Femur (tissue), 1 donor: ENCODE data around the gene C1RL.
"Not testable (repeated sequence)": the region's sequence is repeated elsewhere in the genome, so short reads cannot be mapped to it uniquely, and the experiment has no call there.

Experiments
- DNase-seq: peaks from one replicate; pipeline ENCODE4 v3.0.0-alpha.2; 2017

C1RL gene

GRCh38 chr12:7114008-7114407, 5.0 kb upstream of the C1RL start:
- peak; percentile 15 for DNase-seq

DNA sequence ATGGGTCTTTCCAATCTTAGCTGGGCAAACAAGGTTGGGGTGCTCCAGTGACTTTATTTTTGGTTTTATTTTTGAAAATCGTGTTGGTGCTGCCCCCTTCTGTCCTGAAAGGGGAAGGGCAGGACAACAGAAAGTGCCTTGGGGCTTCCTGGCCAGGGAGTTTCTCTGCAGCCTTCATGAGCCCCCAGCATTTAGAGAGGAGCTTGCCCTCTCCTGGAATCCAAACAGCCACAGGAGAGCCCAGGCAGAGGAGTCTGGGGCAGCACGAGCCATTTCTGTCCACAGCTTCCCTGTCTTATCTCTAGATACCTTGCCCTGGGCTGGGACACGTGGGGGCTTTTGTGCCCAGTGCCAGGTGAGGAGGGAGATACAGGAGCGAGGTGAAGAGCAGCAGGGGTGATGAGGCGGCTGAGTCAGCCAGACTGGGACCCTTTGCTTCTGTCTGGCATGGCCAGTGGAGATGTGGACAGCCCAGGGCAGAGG, 4.4 kb upstream of the C1RL start:
- peak; percentile 33 for DNase-seq

DNA sequence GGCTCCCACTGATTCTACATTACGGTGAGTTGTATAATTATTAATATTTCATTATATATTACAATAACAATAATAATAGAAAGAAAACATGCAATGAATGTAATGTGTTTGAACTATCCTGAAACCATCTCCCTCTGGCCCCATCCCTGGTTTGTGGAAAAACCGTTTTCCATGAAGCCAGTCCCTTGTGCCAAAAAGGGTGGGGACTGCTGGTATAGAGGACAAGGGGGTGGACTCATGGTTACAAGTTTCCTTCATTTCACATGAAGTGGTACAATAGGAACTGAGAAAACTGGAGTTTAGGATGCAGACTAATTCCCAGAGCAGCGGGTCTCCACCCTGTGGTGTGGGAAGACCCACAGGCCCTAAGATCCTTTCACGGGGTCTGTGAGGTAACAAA, 3.0 kb upstream of the C1RL start:
- DNase-seq = peak; percentile 73

DNA sequence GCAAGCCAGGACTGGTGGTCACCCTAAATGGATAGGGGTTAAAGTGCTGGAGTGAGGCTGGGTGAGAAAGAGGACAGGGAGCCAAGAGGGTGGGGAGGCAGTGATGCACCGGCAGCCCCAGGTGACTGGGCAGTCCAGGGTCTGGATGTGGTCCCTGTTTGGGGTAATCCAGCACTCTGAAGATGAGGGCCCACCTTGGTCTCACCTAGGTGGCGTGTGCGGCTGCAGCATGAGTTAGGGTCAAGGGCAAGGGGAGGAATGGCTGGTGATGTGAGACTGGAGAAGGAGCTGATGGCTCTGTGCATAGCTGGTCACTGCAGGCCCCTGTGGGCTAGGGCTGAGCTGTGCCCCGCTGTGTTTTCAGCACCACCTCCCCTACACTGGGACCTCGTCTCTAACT, 1.6 kb upstream of the C1RL start:
- DNase-seq = peak; percentile 15

- no peak for DNase-seq
Observed at GRCh38 chr12:7109572-7109920, 532 bp upstream of the C1RL start.

GRCh38 chr12:7108003-7108795, 815 bp downstream of the C1RL start:
- DNase-seq = peak; percentile 81

GRCh38 chr12:7107636-7108002, 1.4 kb downstream of the C1RL start:
- DNase-seq = no peak

DNA sequence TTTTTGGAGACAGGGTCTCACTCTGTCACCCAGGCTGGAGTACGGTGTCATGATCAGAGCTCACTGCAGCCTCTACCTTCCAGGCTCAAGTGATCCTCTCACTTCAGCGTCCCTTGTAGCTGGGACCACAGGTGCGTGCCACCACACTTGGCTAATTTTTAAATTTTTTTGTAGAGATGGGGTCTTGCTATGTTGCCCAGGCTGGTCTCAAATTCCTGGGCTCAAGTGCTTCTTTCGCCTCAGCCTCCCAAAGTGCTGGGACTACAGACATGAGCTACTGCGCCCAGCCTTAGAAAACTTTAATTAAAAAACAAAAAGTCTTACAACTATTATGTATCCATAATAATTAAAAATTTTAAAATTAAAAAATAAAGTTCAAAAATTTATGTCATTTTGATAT, 1.8 kb downstream of the C1RL start:
- not testable (repeated sequence) for DNase-seq

- DNase-seq = no peak
Observed at GRCh38 chr12:7106082-7106481, 2.9 kb downstream of the C1RL start.

GRCh38 chr12:7103837-7104584, 5.0 kb downstream of the C1RL start:
- no peak for DNase-seq

DNA sequence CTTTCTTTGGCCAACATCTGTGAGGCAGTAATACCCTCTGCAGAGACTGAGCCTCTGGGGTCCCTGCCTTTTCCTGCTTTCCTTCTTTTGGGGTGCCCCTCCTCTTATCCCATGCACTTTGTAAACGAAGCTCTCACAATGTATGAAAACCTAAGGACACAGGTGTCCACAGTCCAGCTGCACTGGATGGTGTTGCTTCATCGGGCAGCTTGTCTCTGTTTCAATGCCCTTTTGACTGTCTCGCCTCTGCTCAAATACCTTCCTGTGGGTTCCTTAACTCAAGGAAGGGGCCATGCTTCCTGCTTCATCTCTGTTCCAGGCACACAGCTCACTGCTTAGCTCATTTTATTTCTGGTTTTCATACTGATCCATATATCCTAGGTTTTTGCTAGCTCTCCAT, 6.4 kb downstream of the C1RL start:
- no peak for DNase-seq

- DNase-seq = no peak
Observed at GRCh38 chr12:7101694-7102131, 7.3 kb downstream of the C1RL start.

GRCh38 chr12:7101047-7101693, 7.8 kb downstream of the C1RL start:
- no peak for DNase-seq

DNA sequence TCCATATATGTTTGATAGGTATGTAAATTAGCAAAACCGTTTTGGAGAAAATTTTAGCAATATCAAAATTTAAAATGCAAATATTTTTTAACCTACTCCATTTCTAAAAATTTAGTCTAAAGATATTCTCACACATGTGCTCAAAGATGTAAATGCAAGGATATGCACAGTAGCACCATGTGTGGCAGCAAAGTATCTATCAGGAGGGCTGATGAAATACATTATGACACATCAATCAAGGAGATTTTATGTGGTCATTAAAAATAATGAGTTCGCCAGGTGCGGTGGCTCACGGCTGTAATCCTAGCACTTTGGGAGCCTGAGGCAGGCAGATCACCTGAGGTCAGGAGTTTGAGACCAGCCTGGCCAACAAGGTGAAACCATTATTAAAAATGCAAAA, 8.8 kb downstream of the C1RL start:
- no peak for DNase-seq

- no peak for DNase-seq
Observed at GRCh38 chr12:7099290-7099996, 9.6 kb downstream of the C1RL start.

DNA sequence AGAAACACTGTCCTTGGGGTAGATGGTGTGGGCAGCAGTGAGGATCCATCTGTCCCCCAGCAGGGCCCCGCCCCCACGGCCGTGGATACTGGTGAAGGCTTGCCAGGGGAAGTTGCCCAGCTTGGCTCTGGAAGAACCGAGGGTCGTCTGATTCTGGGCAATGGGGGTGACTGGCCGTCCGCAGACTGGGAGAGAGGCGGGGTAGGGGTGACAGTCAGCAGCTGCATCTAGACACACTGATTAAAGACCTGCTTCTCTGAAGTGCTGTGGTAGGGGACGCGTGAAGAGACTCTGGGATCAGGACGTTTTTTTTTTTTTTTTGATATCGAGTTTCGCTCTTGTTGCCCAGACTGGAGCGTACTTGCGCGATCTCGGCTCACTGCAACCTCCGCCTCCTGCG, 12.0 kb downstream of the C1RL start:
- no peak for DNase-seq

- no peak for DNase-seq
Observed at GRCh38 chr12:7096006-7096932, 12.7 kb downstream of the C1RL start.

DNA sequence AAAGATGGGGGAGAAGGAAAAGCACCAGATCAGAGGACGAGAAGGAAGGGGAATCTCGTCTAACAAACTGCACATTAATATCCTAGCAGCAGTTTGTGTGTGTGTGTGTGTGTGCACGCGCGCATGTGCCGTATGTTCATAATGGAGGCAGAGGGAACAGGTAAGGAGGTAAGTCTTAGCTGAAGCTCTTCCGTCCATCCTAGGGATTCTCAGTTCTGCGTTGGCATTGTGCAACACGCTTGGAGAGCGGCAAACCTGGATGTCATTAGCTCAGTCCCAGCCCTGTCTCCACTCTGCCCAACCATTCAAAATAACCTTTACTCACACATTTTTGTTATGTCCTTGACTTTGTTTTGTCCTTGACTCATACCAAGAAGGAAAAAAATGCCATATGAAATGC, 15.1 kb downstream of the C1RL start:
- no peak for DNase-seq

- no peak for DNase-seq
Observed at GRCh38 chr12:7093486-7093885, 15.5 kb downstream of the C1RL start.

GRCh38 chr12:7092986-7093460, 16.0 kb downstream of the C1RL start:
- no peak for DNase-seq

DNA sequence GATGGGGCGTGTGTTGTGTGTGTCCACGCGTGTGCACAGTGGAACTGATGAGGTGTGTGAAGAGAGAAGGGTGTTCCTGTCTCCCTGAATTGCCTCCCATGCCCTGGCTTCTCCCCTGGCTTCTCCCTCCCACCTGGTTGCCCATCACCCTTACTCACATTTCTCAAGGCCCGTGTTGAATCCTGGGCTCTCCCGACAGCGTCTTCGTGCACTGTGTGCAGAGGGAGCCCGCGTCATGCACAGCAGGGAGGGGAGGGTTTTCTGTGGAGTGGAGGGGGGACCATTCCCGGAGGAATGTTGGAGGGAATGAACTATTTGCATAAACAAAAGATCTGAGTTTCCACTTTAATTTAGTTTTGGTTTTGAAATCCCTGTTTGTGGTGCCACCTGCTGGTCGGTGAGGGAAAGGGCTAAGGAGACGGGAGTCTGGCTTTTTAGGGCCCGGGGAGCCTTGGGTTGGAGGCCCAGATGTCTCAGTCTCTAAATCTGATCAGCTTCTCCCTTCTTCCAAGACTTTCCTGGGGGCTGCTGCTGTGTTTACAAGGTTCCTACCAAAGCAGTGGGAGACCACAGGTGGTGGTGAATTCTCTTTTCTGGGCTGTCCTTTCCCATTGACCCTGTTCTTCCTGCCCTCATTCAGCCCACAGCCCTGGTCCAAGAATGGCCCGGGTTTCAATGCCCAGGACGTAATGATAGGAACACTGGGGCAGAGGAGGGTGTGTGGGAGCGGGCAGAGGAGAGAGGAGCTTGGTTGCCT, 16.6 kb downstream of the C1RL start, which contains the start of gene C1R:
C1R (minus strand) TSS at position 217 of the 757 bp plus-strand sequence; CDS start at position 160, 57 bp downstream.
- DNase-seq = peak; percentile 86
